ENCODE measurements around the gene CES2.

Gene CES2

DNA sequence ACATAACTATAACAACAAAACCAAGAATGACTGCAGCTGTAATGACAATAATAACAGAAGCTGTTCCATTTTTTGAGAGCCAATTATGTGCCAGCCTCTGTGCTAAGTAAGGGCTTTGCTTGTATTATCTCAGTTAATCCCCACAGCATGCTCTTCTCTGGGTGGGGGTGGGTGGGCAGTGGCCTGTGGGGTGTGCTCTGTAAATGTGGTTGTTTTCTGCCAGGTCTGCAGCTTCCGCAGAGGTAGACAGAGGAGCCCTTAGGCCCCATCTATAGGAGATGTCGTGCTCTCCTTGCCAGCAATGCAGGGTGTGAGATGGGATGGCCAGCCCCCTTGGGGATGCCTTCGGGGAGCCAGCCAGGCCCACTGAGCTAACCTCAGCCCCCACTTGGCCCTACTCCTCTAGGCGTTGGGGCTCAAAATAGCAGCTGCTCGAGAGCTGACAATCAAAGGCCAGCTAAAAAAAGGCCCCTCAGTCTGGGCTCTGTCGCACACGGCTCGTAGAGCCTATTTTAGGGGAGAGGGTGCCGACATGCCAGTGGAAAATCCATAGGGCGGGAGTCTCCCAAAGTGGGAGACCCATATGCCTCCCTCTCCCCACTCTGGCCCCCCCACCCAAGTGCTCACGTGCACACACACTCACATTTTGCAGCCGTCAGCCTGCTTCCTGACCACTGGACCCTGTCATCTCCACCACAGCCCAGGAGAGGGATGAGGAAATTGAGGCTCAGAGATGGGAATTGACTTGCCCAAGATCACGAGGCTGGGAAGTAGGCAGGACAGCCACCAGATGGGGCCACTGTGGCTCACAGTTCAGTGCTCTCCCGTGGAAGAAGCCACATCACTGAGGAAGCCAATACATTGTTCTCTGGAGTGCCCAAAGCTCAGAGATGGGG lies 32.4 kb upstream of the CES2 start:
- TF ChIP-seq, protein P1, sequence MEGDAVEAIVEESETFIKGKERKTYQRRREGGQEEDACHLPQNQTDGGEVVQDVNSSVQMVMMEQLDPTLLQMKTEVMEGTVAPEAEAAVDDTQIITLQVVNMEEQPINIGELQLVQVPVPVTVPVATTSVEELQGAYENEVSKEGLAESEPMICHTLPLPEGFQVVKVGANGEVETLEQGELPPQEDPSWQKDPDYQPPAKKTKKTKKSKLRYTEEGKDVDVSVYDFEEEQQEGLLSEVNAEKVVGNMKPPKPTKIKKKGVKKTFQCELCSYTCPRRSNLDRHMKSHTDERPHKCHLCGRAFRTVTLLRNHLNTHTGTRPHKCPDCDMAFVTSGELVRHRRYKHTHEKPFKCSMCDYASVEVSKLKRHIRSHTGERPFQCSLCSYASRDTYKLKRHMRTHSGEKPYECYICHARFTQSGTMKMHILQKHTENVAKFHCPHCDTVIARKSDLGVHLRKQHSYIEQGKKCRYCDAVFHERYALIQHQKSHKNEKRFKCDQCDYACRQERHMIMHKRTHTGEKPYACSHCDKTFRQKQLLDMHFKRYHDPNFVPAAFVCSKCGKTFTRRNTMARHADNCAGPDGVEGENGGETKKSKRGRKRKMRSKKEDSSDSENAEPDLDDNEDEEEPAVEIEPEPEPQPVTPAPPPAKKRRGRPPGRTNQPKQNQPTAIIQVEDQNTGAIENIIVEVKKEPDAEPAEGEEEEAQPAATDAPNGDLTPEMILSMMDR (IDR thresholded peaks at IDR 0.05; ENCODE audit: low read depth, low read length, missing control alignments) = no peak
- no peak for DNase-seq (ENCODE audit: low read depth)
- no peak overlapping the region for H3K4me3 ChIP-seq (ENCODE audit: low read depth, low read length)

DNA sequence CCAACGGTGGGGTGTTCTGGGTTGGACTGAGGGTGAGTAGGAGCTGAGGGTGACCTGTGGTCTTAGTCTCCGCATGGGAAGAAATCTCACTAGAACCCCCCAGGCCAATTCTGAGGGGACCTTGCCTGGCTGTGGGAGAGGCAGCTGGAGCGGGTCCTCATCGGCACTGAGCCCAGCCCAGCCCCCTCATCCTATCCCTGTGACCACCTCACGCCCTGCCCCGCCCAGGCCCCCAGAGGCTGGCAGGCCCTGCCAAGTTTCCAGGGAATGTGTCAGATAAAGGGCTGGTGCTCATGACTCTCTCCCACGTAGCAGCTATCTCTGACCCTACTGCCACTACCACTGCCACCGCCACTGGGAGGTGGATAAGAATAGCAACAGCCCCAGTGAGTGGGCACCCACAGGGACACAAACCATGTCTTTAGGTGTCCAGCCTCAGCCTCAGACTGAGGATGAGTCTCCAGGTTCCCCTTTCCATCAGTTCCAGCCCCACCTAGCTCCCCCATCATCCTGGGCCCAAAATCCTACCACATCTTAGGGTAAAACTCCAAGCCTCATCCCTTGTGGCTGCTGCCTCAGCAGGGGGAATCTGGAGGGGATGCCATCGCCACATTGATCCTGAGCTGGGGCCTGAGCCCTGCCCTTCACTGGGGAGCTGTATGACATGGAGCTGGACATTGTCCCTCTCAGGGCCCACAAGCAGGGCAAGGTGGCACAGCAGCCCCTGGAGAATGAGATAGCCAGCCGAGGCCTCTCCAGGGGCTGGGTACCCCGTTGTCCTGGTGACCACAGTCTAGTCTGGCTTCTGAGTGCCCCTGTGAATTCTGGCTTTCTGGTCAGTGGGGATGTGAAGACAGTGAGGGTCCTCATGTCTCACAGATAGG lies 31.5 kb upstream of the CES2 start:
- DNase-seq (ENCODE audit: low read depth) = no peak
- no peak overlapping the region for H3K4me3 ChIP-seq (ENCODE audit: low read depth, low read length)
- TF ChIP-seq, protein P1 (IDR thresholded peaks at IDR 0.05; ENCODE audit: low read depth, low read length, missing control alignments) = no peak

DNA sequence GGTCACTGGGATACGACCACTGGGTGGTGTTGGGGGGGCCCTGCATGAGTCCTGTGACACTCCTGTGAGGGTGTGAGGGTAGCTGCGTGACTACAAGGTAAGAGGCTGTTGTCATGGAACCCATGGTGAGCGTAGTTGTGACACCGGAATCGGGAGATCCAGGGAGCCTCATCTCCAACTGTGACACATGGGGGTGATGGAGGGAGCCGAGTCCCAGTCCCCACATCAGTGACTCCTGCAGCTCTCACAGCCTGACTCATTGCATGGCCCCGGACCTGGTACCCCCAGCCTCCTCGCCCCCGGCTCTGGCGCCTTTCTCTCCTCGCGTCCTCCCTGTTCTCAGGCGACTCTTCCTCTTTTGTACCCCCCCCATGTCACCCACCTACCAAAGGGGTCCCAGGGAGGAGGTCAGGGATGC lies 30.9 kb upstream of the CES2 start:
- TF ChIP-seq, protein P1 (IDR thresholded peaks at IDR 0.05; ENCODE audit: low read depth, low read length, missing control alignments) = no peak
- no peak for DNase-seq (ENCODE audit: low read depth)
- no peak overlapping the region for H3K4me3 ChIP-seq (ENCODE audit: low read depth, low read length)

DNA sequence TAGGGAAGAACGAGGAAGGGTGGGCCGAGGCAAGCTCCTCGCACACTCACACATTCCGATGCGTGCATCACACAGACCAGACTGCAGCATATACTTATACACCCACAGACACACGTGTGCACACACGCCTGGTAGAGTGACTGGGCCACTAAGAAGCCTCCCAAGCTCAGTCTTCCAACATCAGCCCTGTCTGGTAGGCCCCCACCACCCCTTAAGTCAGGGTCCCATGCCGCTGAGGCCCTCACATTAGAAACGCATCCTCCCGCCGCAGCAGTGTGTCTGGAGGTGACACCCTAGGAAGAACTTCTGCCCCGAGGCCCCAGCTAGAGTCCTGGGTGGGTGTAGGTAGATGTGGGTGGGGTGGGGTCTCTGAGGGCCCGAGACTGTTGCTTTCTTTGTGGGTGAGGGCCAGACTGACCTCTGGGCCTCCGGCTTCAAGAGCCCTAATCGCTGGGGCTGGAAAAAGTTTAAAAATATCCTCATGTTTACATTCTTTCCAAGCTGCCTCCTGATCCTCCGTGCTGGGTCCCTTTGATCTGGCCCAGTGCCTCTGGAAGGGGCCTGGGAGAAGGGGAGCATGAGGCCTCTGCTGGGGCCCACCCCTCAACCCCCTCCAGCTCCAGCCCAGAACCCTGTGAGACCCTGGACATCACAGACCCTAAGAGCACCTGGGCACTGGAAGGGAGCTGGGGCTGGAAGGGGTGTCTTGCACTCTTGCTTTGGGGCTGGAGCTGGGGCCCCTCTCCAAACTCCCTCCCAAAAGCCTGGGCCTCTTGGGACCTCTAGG lies 30.3 kb upstream of the CES2 start:
- no peak overlapping the region for H3K4me3 ChIP-seq (ENCODE audit: low read depth, low read length)
- no peak for DNase-seq (ENCODE audit: low read depth)
- TF ChIP-seq, protein P1 (IDR thresholded peaks at IDR 0.05; ENCODE audit: low read depth, low read length, missing control alignments) = no peak

DNA sequence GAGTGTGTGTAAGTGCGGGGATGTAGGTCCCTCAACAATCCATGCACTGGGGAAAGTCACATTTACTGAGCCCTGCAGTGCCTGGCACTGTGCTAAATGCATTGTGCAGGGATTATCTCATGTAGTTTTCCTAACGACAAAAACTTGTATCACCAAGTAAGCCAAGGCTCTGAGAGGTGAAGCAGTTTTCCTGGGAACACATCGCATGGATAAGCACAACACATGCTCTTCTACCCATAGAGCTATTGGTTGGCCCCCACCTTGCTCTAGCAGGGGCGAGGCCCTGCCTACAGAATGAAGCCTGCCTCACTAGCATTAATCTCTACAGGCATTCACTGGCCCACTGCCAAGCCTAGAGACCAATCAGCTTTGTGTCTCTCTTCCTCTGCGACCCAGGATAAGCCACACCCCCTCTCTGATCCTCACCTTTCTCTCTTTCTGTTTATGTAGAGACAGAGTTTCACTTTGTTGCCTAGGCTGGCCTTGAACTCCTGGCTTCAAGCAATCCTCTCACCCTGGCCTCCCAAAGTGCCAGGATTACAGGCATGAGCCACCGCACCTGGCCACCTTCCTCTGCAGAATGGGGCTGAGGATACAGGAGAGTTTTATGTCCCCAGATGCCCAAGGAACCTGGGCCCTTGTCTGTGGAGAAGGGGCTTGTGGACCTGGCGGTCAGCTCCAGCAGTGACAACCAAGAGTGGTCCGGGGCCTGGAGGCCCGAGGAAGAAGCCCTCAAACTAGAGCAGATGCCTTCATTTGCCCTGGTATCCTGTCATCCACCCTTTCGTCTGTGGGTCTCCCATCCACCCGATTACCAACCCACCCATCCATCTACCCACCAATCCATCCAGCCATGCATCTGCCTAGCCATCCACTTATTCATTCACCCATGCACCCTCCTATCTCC lies 29.4 kb upstream of the CES2 start:
- TF ChIP-seq, protein P1 (IDR thresholded peaks at IDR 0.05; ENCODE audit: low read depth, low read length, missing control alignments) = no peak
- no peak for DNase-seq (ENCODE audit: low read depth)
- no peak overlapping the region for H3K4me3 ChIP-seq (ENCODE audit: low read depth, low read length)
